Activated CD4-positive, alpha-beta T cell treated with anti-CD3 and anti-CD28 coated beads, Interleukin-2, Interleukin-4, amounts not matched to agents 100 ng/mL and 50 ng/mL, durations not matched to agents 16 hours and 8 hours (primary cell): Measurements from ENCODE around the gene EPB41L1.

ENCODE experiments used
- DNase-seq: peaks from one replicate; pipeline ENCODE4 v3.0.0-alpha.2; 2020; ENCODE audit warnings: low spot score

EPB41L1 gene

DNA sequence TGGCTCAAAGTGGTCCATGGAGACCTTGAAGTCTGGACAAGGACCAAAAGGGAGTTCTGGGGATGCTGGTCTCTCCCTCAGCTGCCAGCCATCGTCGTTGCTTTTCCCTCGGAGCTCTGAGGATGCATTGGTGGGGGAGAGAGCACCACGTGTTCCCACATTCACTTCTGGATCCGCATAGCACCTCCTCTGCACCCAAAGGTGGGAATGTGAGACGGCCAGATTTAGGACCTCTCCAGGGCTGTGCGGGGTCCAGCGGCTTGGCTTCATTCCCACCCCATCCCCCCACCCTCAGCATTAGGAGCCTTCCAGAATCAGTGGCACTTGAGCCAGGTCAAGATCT, 1.1 kb downstream of the EPB41L1 start:
- DNase-seq: no peak

DNA sequence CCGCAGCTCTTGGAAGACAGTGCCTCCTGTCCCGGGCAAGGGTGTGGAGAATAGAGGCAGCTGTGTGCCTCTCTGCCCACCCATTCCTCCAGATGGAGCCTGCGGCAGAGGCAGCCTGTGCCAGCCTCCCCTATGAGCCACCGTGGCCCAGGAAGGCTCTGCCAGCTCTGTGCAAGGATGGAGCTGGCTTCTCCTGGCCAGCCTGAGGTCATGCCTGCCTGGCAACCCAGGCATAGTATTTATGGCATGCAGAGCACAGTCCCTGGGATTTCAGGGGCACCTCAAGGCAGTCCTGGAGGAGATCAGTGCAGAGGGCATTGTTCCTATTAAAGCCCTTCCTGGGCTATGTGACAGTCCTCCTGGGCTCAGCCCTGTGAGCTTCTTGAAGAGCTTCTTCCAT, 1.5 kb downstream of the EPB41L1 start:
- no peak for DNase-seq

DNA sequence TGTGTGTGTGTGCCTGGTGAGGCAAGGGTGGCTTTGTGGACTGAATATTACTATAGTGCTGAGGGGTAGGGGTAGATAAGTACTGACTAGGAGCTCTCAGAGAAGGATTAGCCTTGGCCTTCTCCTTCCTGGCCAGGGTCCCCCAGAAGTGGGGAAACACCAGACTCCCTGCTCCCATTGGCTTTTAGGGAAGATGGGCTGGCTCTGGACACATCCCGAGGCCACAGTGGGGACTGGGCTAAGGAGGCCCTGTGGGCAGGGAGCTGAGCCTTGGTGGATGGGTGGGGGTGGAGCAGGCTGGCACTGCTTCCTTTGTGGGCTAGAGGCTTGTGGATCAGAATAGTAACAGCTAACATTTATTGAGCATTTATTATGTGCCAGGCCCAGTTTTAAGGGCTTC, 3.1 kb downstream of the EPB41L1 start:
- DNase-seq: no peak

DNA sequence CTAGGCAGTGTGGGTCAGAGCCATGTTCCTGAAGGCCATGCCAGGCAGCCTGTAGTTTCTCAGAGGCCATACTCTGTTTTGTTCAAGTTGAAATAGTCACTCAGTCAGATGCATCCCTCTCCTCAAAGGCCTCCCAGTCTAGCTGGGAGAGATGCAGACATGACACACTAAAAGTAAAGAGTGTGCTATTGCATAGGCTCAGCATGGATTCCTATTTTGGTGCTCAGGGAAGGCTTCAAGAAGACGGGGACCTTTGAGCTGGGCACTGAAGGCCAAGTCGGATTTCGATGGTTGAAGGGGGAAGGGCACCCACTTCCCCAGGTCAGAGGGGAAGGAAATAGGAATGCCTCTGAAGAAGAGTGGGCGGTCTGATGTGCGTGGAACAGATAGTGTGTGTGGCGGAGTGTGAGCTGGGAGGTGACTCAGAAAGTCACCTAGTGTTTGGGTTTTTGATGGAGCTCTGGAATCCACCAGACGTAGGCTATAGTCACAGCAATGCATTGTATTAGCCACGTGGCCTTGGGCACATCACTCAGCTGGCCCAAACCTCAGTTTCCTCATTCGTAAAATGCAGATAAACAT, 3.7 kb downstream of the EPB41L1 start:
- DNase-seq: no peak

DNA sequence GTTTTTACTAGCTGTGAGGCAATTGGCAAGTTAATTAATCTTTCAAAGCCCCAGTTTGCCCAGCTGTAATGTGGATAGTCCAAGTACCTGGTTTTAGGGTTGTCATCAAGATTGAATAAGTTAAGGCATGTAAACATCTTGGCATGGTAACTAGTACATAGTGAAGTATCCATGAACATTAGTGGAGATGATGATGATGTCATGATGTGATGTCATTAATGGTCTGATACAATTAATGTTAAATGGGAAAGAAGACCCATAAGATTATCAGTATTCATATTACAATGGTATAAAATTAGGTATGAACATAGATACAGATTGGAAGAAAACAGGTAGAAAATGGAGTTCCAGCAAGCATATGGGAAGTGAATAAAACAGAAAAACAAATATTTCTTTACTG, 5.3 kb downstream of the EPB41L1 start:
- no peak for DNase-seq

DNA sequence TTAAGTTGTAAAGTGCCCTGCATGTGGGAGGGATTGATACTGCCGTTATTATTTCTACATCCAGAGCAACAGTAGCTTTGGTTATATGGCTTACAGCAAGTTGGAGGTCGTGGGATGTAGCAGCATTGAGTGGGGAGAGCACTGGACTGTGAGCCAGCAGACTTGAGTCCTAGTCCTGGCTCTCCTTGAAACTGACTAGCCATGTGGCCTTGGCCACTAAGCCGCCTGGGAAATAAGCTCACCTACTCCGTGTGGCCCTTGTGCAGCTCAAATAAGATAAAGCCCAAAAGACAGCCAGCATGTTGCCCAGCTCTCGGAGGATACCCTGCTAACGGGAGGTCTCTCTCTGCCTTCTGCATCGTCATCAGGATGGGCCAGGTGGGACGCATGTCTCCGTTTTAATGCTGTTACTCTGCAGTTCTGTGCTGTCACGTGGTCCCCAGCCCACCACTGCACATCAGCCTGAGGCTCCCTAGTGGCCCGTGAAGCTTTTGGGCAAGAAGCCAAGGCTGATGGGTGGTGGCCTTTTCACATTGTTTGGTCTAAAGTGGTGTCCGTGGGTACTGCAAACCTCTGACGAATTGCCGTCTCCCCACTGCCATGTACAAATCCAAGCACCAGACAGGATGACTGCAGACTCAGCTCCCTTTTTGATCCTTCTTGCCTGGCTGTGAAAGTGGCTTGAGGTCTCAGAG, 7.9 kb downstream of the EPB41L1 start:
- DNase-seq: no peak

DNA sequence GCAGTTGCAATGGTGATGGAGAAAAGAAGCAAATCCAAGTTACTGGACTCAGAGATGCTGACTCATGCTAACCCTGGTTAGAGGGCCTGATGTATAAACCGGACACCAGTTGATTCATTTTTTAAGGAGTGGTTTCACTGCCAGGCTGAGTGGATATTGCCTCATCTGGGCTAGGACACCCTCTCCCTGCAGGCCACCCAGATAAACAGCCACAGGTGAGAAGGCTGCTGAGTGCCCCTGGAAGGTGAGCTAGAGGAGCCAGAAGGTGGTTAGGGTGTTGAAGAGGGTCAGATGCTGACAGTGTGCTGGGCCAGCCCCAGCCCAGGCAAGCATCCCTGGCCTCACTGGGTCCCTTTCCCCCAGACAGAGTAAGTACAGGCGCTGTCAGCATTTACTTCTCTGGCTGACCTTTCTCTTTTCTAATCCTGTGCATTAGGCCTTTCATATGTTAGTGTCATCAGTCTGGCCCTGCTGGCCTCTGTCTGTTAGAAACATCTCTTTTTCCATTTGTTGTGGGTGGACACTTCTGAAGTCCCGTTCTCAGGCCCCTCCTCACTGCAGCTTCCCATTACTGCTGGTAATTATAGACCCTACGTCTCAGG, 13.5 kb downstream of the EPB41L1 start:
- no peak for DNase-seq

DNA sequence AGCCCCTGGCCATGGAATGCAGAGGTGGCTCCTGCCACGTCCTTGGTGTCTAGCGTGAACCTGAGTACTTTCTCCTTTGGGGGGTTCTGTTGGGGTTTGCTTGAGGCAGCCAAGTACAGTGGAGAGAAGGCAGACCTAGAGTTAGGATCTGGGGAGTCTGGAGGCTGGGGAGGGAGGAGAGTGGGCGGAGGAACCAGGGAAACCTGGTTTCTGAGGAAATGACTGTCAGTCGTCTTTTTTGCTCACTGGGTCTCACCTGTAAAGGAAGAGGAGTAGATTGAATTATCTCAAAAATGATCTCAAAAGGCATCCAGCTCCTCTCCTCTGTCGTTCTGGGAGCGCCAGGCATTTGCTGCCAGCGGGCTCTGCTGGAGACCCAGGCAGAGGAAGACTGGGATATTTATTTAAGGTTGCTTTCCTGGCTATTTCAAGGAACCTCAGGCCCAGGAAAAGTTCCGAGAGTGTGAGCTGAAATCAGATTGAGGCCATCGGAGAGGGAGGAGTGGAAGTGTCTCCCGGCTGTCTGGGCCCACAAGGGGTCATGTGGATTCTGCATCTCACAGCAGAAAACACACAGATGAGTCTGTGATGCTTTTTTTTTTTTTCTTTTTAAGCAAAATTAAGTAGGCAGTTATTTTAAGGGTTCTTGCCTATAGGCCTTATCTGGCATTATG, 16.1 kb downstream of the EPB41L1 start:
- no peak for DNase-seq

DNA sequence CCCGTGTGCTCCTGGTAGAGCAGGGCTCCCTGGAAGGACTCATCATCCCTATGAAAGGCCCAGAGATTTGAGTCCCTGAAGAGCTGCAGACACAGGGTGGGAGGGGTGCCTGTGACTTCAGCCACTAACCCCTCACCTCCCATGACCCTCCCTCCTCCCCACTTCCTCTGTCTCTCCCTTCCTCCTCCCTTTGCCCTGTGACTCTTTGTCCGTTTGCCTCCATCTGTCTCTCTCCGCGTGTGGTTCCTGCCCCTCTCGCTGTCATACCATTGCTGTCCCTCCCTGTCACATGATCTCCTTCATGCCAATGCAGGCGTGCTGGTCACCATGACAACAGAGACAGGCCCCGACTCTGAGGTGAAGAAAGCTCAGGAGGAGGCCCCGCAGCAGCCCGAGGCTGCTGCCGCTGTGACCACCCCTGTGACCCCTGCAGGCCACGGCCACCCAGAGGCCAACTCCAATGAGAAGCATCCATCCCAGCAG, 19.0 kb downstream of the EPB41L1 start:
- DNase-seq: peak; percentile 6

DNA sequence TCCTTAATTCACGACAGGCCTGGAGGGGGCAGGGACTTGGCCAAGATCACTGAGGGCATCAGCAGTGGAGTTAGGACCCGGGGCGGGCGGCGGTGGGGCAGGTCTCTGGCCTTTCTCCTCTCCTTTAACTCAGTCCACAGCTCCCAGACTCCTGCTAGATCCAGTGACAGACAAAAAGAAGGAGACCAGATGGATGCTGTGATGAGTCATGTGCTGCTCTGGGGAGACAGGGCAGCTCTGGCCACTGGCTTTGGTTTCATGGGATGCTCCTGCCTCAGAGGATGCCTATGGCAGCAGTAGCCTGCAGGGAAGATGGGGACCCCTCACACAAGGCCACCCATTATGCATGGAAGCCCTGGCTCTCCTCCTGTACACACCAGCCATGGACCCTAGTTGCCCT, 20.5 kb downstream of the EPB41L1 start:
- DNase-seq: no peak

DNA sequence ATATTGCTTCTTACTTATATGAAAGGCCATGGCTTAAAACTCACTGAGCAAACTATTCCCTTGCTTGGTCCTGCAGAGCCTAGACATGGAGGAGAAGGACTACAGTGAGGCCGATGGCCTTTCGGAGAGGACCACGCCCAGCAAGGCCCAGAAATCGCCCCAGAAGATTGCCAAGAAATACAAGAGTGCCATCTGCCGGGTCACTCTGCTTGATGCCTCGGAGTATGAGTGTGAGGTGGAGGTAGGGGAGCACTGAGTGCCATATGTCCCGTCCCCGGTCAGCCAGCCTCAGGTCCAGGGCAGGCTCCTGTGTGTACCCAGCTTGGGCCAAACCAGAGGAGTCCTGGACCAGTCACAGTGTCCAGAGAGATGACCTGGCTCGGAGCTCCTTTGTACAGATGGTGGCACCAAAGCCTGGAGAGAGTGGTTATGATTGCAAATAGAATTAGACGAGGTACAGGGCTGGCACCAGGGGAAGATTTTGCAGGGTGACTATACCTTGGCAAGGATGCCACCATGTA, 21.0 kb downstream of the EPB41L1 start:
- no peak for DNase-seq

DNA sequence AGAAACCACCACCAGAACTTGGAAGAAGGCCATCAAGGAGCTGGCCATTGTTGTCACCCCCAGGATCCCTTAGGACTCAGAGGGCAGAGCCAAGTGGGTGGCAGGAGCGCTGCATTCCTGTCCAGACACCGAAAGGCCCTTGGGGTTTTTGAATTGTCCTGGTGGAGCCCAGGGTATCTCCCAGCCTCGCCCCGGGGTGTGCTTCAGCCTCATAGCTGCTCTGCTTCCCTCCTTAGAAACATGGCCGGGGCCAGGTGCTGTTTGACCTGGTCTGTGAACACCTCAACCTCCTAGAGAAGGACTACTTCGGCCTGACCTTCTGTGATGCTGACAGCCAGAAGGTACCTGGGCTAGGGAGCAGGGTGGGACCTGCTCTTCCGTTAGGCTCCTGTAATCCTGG, 23.2 kb downstream of the EPB41L1 start:
- no peak for DNase-seq

DNA sequence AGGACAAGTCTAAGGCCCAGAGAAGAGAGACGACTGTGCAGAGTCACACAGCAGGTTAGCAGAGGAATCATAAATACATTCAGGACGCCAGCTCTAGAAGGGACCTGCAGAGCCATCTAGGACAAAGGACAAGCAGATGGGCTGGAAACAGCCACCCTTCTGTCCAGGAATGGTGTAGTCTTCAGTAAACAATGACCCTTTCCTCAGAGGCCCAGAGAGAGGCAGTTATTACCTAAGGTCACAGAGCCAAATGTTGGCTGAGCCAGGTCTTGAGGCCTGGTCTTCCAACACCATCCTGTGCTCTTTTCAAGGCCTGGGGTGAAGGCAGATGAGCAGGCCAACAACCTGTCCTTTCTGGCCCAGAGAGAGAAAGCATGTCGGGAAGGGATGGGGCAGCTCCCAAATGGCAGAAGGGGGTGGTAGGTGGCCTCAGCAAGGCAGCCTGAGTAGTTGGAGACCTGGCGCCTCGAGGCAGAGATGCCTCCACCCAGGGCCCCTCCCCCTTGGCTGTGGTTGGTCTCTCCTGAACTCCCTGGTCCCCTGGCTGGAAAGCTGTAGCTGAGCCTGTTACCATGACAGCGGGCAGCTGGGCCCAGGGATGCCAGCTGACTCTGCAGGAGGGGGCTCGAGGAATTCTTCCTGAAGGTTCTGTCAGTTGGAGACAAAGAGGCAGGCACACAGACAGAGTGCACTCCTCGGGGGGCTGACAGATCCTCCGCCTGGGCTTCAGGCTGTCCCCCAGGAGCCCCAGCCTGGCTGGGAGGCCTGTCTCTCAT, 24.8 kb downstream of the EPB41L1 start:
- no peak for DNase-seq

DNA sequence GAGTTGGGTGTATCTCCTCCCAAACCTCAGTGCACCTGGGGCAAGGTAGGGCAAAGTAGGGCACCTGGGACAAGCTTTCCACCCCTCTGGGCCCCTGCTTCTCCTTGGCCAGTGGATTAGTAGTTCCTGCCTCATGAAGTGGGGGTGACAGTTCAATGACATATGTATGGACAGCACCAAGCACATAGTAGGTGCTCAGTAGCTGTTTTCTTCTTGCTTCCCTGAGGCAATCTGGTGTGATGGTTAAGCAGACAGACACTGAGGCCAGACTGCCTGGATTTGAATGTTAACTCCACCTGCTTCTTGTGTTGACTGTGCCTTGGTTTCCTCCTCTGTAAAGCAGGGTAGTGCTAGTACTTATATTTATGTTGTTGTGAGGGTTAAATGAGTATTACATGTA, 25.8 kb downstream of the EPB41L1 start:
- no peak for DNase-seq

DNA sequence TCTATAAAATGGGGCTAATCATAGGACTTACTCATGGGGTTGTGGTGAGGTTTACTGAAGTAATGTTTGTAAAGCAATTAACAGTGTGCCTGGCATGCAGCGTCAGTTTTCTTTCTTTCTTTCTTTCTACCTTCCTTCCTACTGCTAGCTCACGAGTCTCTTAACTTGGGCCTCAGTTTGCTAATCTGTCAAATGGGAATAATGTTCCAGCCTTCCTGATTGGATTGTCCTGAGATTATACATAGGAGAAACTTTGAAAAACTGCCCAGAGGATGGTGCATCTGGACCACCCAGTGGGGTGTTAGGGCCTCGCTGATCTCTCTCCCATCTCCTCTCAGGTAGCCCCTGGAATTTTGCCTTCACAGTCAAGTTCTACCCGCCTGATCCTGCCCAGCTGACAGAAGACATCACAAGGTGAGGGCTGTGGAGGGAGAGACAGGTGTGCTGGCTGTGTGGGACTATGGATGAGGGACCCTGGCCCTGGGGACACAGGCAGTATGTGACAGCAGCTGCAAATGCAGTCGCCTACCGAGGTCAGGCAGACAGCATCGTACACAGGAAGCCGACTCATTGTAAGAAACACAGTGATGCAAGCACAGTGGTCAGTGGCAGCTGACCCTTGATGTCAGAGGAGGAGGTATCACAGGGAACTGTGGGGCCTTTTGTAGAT, 27.5 kb downstream of the EPB41L1 start:
- DNase-seq: no peak

DNA sequence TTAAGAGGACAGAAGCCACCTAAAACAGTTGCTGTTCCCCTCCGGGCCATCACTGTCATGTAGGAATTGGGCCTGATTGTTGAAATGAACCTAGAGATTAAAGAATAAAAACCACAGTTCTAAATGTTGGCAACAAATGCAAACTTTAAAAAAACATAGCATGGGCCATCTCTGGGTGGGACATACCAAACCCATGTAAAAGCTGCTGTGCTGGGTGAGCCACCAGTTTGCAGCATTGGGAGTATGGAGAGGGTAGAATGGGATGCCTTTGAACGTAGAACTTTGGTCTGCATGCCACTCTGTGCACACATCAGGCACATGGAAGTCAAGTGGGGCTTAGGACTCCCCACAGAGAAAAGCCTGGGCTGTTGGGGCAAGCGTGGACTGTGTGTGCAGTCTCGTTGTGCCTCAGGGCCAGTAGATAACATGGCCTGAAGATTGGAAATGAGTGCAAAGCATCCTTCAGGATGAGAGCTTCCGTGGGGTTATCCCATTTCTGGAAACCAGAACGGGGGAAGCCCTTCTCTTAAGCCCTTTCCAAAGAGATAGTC, 28.1 kb downstream of the EPB41L1 start:
- no peak for DNase-seq

DNA sequence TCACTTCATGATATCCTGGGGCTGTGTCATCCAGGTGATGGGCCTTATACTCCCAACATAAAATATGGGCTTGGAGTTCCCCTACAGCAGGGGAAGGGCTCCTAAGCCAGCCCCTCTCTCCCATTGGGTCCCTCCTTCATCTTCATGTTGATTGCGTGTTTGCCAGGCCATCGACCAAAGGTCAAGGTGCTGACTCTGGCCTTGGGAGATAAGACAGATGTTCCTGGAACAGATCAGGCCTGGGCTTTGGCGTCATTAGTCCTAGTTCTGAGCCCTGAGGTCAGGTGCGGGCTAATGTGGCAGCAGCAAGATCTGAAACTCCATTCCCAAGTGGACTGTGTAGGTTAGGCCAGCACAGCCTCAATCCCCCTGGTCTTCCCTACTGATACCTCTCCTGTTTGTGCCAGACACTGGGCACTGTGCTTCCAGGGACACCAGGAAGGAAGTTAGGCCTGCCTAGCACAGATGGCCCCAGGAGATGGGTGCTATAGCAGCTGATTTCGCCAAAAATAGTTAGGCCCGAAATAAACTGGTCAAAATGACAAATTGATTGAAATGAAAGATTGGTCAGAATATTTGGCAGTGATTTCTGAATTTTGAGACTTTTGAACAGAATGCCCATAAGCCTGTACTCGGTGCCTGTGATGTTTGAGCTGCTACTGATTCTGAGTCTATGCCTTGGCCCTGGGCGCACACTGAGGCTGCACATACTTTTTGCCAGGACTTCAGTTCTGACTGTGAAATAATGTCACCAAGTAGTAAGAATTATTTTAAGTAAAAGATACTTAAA, 28.8 kb downstream of the EPB41L1 start:
- DNase-seq: no peak

DNA sequence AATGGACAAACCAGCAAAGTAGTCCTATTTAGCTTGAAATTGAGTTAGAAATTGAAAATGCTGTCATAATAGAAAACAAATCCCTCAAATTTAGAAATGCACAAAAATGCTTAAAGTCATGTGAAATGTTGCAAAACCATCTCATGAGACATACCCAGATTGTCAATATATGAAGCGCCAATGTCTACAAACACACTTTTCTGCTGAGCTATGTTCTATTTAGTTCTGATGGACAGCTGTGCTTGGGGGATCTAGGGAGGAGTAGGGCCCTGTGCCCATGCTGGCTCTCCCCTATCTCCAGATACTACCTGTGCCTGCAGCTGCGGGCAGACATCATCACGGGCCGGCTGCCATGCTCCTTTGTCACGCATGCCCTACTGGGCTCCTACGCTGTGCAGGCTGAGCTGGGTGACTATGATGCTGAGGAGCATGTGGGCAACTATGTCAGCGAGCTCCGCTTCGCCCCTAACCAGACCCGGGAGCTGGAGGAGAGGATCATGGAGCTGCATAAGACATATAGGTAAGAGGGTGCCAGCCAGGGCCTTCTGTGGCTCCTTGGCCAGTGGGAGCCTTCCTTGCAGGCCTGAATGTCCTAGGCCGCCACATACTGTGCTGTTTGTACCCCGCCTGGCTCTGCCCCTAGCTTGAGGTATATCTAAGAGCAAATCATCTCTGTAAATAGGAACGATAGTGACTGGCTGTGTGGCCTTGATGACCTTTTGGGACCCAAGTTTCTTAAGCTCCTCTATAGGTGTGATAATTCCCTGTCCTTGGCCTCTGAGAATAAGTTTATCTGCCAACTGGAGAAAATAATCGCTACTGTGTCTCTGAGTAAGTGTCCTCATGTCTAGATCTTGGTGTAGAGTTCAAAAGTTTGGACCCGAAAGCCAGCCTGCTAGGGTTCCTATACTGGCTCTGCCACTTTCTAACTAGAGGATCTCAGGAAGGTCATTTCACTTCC, 30.6 kb downstream of the EPB41L1 start:
- no peak for DNase-seq

DNA sequence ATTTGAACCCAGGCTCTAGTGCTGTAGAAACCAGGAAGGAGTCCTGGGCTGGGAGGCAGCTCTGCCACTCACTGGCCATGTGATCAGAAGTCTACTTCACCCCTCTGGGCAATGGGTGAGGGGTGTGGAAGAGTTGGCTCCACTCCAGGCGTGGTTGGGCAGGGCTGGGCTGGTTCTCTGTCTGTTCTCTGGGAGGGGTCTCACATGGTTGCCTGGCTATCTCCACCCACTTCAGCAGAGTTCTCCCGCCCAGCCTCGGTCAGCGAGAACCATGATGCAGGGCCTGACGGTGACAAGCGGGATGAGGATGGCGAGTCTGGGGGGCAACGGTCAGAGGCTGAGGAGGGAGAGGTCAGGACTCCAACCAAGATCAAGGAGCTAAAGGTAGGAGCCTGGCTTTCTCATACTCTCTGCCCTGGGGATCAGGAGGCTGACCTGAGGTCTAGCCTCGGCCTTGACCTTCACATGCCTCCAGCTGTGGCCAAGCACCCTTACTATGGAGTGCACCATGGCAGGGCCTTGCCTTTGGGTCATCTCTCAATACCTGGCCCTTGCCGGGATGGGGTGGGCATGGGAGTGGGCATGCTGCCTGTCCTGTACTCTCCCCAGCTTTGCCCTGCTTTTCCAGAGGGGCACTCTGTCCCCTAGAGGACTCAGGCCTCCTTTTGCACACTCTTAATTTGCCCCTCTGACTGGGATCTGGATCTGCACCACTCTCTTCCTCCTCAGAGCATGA, 39.6 kb downstream of the EPB41L1 start:
- DNase-seq: no peak
